ES-I3 (cell line): ENCODE data around the gene CEP126.

Experiments
- H3K36me3 ChIP-seq: 2 replicates; pipeline ENCODE4 v1.6.1; 2013; ENCODE audit warnings: mild to moderate bottlenecking, low read length, control low read depth, moderate library complexity; ENCODE audit not compliant: insufficient read depth
- H3K4me1 ChIP-seq: 2 replicates; pipeline ENCODE4 v1.6.1; 2013; ENCODE audit warnings: mild to moderate bottlenecking, control low read depth, low read length; ENCODE audit not compliant: insufficient read depth
- H3K9ac ChIP-seq: 2 replicates; pipeline ENCODE4 v1.6.1; 2013; ENCODE audit warnings: low read depth, mild to moderate bottlenecking, low read length, moderate library complexity
- H3K9me3 ChIP-seq: 2 replicates; pipeline ENCODE4 v1.6.1; 2013; ENCODE audit warnings: mild to moderate bottlenecking, low read length, moderate library complexity; ENCODE audit not compliant: control insufficient read depth, insufficient read depth

The CEP126 gene

DNA sequence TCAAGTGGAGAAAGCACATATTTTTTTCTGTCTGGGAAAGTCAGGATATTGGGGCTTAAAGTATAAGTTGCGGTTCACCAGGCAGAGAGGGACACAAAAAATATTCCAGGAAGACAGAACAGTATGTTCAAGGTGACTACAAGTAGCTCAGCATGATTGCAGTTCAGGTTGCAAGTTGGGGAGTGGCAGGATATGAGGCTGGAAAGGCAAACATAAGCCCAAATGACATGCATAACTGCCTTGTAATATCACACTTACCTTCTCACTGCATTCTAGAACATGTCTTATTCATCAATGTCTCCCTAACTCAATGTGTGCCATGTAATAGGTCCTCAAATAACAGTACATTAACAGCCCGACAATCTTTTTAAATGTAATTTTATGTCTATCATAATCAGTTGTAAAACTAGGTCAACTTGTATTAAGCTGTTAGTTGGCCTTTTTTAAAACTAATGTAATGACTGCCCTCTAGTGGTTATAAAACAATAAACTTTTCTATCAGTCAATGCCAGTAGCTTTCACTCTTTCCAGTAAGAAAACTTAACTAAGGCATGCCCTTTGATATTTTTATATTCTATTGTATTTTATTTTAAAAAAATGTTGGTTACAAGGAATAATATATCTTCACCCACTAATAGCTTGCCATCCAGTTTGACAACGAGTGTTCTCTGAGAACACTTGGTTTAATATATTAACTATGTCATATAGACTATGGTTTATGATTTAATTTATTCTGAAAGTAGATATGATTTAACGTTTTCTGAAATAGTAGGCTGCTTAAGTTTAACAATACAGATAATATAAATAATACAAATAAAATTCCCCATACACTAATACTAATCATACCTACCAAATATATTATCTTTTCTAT is 93.0 kb downstream of the CEP126 start:
- Histone ChIP-seq H3K36me3 (no peaks in the 10 kb centered on the region), H3K4me1 (peaks cover 14% of the 10 kb centered on the region), H3K9ac (no peak overlapping the region), H3K9me3 (no peaks in the 10 kb centered on the region)

DNA sequence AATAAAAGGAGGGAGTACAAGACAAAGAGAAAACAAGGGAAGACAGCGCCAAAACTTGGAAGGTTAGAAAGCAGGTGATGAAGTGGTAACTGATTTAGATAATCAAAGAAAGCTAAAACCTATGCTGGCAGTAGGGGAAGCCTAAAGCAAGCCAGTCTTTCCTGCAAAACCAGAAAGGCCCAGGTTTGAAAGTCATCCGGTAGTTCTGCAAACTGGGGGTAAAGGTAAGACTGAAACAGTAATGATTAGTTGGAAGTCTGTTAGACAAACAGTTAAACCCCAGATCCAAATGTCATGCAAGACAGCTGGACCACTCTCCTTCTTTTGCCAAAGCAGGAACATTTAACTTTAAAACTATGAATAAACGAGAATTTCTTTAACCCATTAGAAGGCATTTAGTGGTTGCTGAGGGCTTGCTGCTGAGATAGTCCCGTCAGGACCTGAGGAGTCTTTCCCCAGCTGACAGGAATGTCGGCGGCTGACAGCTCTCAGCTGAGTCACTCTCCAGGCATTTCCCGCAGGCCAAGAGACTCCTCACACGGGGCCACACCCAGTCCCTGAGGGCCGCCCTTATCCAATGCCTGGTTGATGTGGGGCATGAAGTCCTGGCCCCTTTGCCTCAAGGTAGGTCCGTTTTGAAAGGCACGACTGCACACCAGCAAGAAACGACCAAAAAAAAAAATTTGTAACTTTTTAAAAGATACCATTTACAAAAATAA is 96.1 kb downstream of the CEP126 start:
- Histone ChIP-seq H3K9ac (no peak overlapping the region), H3K36me3 (no peaks in the 10 kb centered on the region), H3K9me3 (no peaks in the 10 kb centered on the region), H3K4me1 (peaks cover 14% of the 10 kb centered on the region)

DNA sequence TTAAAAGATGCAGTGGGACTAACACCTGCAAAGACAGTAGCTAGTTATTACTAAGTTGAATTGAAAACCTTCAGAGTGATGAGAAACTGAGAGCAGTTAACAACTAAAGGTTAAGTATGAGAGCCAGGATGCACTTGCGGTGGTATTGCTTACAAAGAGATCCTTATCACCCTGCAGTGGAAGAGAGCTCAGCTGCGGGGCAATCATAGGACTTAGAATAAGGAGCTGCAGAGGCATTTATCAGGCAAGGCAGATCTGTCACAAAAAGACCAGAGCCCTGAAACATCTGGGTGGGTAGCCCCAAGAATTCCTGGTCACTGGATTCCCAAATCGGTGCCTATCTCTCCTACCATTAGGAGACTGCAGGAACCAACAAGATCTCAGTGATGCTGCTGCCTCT is 98.1 kb downstream of the CEP126 start:
- peaks cover 9% of the 10 kb centered on the region for H3K4me1 ChIP-seq
- no peak overlapping the region for H3K9ac ChIP-seq
- no peaks in the 10 kb centered on the region for H3K9me3 ChIP-seq
- H3K36me3 ChIP-seq, result no peaks in the 10 kb centered on the region

DNA sequence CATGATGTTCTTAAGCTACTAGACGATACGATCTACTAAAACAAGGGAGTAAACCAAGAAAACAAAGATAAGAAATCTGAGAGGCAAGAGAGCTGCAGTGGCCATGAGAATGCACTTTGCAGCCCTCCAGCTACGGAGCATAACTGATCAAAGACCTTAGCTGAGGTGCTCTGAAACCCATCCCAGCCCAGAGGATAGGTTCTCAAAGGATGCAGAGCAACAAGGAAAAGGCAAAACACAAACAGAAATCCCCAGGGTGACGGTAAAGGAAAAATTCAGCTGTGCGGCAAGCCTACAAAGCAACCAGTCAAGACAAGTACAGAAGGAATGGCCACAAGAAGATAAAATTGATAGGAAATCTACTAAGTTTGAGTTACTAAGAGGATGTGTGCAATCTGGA is 99.9 kb downstream of the CEP126 start:
- no peaks in the 10 kb centered on the region for H3K9me3 ChIP-seq

DNA sequence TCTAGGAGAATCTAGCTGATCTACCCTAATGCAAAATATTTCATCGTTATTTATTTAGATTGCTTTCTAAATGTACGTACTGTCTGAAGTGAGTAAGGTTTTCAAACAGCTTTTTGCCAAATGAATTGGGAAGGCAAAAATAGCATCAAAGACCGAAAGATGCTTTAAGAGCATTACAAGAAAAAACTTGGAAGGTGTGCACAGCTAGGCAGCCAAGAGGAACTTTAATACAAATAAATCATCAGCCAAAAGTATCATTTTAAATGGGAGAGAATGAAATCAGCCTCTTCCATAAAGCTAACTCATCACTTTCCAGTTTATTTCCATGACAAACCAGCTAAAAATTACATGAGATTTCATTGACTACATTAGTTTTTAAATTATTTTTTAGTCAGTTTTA is 102.2 kb downstream of the CEP126 start:
- no peak overlapping the region for H3K9ac ChIP-seq
- no peaks in the 10 kb centered on the region for H3K4me1 ChIP-seq
- no peaks in the 10 kb centered on the region for H3K9me3 ChIP-seq
- H3K36me3 ChIP-seq, result no peaks in the 10 kb centered on the region

More for the DNA sequence above, 99.9 kb downstream of the CEP126 start:
- peaks cover 9% of the 10 kb centered on the region for H3K4me1 ChIP-seq
- no peak overlapping the region for H3K9ac ChIP-seq
- no peaks in the 10 kb centered on the region for H3K36me3 ChIP-seq

DNA sequence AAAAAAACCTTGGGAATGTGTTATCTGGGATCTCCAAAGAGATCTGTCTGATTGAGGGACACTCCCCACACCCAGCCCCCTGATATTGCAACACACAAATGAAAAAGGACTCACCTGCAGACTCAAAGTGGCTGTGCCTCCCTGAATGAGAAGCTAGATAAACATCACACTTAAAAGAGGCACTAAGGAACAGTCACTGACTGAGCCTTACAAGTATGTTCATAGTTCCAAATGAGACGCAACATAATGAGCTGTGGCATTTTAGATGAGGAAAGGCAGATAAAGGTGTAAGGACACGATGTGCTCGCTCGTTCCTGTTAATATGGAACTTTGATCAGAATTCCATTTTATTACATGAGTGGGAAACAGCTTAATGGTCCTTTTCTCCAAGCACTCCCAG is 111.4 kb downstream of the CEP126 start:
- H3K4me1 ChIP-seq, result no peaks in the 10 kb centered on the region; the same call in 1 of the 2 replicates
- H3K36me3 ChIP-seq, result no peaks in the 10 kb centered on the region
- no peak overlapping the region for H3K9ac ChIP-seq
- H3K9me3 ChIP-seq, result no peaks in the 10 kb centered on the region

DNA sequence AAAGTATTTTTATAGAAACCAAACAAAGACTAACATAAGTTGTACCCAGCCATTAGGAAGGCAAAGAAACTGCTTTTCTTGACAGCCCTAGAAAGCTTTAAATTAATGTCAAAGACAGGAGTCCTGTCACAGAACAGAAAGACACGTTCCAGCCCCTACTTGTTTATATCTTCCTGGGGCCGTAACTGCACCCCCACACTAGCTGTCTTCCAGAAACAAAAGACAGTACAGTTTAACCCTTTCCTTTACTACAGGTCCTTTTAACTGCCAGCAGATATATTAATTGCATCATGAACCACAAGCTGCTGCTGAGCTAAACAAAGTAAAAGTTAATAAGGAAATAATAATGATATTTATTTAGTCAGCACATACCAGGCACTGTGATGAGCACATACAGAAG is 112.1 kb downstream of the CEP126 start:
- Histone ChIP-seq H3K9me3 (no peaks in the 10 kb centered on the region), H3K9ac (no peak overlapping the region), H3K4me1 (no peaks in the 10 kb centered on the region; the same call in 1 of the 2 replicates), H3K36me3 (no peaks in the 10 kb centered on the region)

DNA sequence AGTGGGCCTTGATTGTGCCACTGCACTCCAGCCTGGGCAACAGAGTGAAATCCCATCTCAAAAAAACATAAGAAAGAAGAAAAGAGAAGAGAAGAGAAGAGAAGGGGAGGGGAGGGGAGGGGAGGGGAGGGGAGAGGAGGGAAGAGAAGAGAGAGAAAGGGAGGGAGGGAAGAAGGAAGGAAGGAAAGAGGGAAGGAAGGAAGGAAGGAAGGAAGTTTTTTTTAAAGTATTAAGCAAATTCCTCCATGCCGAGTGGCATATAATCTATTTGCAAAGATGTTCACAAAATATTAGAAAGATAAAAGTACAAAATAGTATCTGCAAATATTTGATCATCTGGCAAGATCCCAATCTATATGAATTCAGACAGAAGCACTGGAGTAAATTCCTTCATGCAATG is 121.9 kb downstream of the CEP126 start:
- Histone ChIP-seq H3K9ac (no peak overlapping the region), H3K4me1 (no peaks in the 10 kb centered on the region), H3K9me3 (peaks cover 3% of the 10 kb centered on the region; the same call in 1 of the 2 replicates), H3K36me3 (no peaks in the 10 kb centered on the region)

DNA sequence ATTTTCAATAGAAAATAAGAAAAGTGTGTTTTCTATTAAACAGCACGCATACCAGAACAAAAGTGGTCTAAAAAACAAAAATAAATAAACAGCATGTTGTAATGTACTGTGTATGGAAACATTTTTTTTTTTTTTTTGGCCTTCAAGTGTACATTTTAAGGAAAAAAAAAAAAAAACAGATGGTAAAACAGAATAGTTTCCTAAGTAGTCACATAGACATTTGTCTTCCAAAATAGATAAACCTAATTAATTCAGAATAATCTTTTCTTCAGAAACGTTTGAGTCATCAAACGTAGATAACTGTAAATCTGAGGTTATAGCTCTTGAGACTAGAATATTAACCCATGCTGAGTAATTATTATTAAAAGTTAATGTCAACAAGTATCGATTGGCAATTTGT is 132.0 kb downstream of the CEP126 start:
- Histone ChIP-seq H3K9ac (peak overlapping the region; percentile 67; the same call in 1 of the 2 replicates), H3K4me1 (peaks cover 3% of the 10 kb centered on the region; the same call in 1 of the 2 replicates), H3K36me3 (no peaks in the 10 kb centered on the region), H3K9me3 (no peaks in the 10 kb centered on the region)

DNA sequence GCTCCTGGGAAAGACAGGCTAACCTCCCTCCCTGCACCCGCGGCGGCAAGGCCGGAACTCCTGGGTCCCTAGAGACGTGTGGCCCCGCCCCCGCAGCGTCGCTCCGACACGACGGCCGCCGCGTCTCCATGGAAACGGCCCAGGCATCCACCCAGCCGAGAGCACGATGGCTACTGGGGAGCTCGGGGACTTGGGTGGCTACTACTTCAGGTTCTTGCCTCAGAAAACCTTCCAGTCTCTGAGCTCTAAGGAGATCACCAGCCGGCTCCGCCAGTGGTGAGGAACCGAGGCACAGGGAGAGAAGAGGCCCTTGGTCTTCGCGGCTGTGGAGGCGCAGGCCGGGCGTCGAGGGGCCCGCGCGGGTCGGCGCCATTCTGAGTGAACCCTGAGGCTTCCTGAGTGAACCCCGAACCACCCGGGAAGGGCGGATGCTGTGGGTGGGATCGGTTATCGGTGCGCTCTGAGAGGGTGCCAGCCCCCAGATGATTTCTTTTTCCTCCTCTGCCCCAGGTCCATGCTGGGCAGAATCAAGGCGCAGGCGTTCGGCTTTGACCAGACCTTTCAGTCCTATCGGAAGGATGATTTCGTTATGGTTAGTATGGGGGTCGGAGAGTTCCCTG is 132.6 kb downstream of the CEP126 start, which contains the start of gene CFAP300:
CFAP300 (plus strand) TSS at position 133 of the 620 bp plus-strand sequence; CDS start at position 167, 34 bp downstream.
- Histone ChIP-seq H3K9me3 (no peaks in the 10 kb centered on the region), H3K36me3 (no peaks in the 10 kb centered on the region), H3K4me1 (peaks cover 3% of the 10 kb centered on the region; the same call in 1 of the 2 replicates), H3K9ac (peak within 1 kb of the TSS; percentile 67; the same call in 1 of the 2 replicates)
